HepG2 (cell line): ENCODE data around the gene TMEM253. TPM values are rescaled to one million over a fixed set of nuclear protein-coding genes. Genes with fewer than 3 reads are reported as not detected.

Source experiments
- AKAP8 ChIP-seq: sonication (generic); formaldehyde crosslinking; IDR thresholded peaks from 2 replicates; pipeline ENCODE4 v1.5.1; 2020; ENCODE audit warnings: mild to moderate bottlenecking, missing genetic modification reagents
- ATF3 ChIP-seq: sonication (generic); formaldehyde crosslinking; IDR thresholded peaks from 2 replicates; pipeline ENCODE4 v1.4.0; 2020; ENCODE audit warnings: missing genetic modification reagents
- E2F2 ChIP-seq: sonication (generic); formaldehyde crosslinking; IDR thresholded peaks from 2 replicates; pipeline ENCODE4 v1.4.0; 2020; ENCODE audit warnings: missing genetic modification reagents, borderline replicate concordance
- HNRNPUL1 ChIP-seq: fragments of 200-400 bp; formaldehyde crosslinking; IDR thresholded peaks from 2 replicates; pipeline ENCODE4 v1.6.1; 2017; ENCODE audit warnings: low read depth, mild to moderate bottlenecking, low read length, moderate library complexity
- HOXA7 ChIP-seq: sonication (generic); formaldehyde crosslinking; IDR thresholded peaks from 2 replicates; pipeline ENCODE4 v1.8.1; 2022; ENCODE audit warnings: mild to moderate bottlenecking, missing genetic modification reagents, moderate library complexity
- MIXL1 ChIP-seq: IDR thresholded peaks from 2 replicates; pipeline ENCODE4 v1.6.1; 2016
- NR2F1 ChIP-seq, 2 experiments: fragments of 450-650 bp in 1 of 2; formaldehyde crosslinking in 1 of 2; IDR thresholded peaks; 2 replicates each; pipeline versions ENCODE4 v1.5.0 to v1.6.1; 2016 to 2020; ENCODE audit warnings: mild to moderate bottlenecking in 1 of 2, missing compliant biosample characterization in 1 of 2, missing genetic modification reagents in 1 of 2, moderate library complexity in 1 of 2
- RBAK ChIP-seq: sonication (generic); formaldehyde crosslinking; IDR thresholded peaks from 2 replicates; pipeline ENCODE4 v1.5.1; 2020; ENCODE audit warnings: mild to moderate bottlenecking, missing genetic modification reagents
- REL ChIP-seq: sonication (generic); formaldehyde crosslinking; conservative IDR thresholded peaks from 2 replicates; pipeline ENCODE4 v1.8.0; 2022; ENCODE audit warnings: mild to moderate bottlenecking, missing genetic modification reagents, moderate library complexity
- SAFB2 ChIP-seq: sonication (generic); formaldehyde crosslinking; IDR thresholded peaks from 2 replicates; pipeline ENCODE4 v1.5.1; 2020; ENCODE audit warnings: missing genetic modification reagents, low read depth, mild to moderate bottlenecking, borderline replicate concordance
- SETDB1 ChIP-seq: sonication (generic); formaldehyde crosslinking; IDR thresholded peaks from 2 replicates; pipeline ENCODE4 v1.5.1; 2020; ENCODE audit warnings: missing genetic modification reagents, mild to moderate bottlenecking, borderline replicate concordance
- SIN3B ChIP-seq: fragments of 150-350 bp; IDR thresholded peaks from 2 replicates; pipeline ENCODE4 v1.6.1; 2014; ENCODE audit warnings: low read length
- TARDBP ChIP-seq: sonication (generic); formaldehyde crosslinking; IDR thresholded peaks from 2 replicates; pipeline ENCODE4 v1.8.0; 2022; ENCODE audit warnings: mild to moderate bottlenecking, missing genetic modification reagents
- YEATS4 ChIP-seq: sonication (generic); formaldehyde crosslinking; IDR thresholded peaks from 2 replicates; pipeline ENCODE4 v1.4.0; 2020; ENCODE audit warnings: missing genetic modification reagents, borderline replicate concordance
- ZKSCAN5 ChIP-seq: sonication (generic); formaldehyde crosslinking; IDR thresholded peaks from 2 replicates; pipeline ENCODE4 v1.5.1; 2020; ENCODE audit warnings: mild to moderate bottlenecking, missing genetic modification reagents
- ZNF101 ChIP-seq: sonication (generic); formaldehyde crosslinking; IDR thresholded peaks from 2 replicates; pipeline ENCODE4 v1.4.0; 2020; ENCODE audit warnings: mild to moderate bottlenecking, low read depth, missing genetic modification reagents, borderline replicate concordance
- ZNF225 ChIP-seq: sonication (generic); formaldehyde crosslinking; IDR thresholded peaks from 2 replicates; pipeline ENCODE4 v1.4.0; 2020; ENCODE audit warnings: mild to moderate bottlenecking, missing genetic modification reagents
- ZNF549 ChIP-seq: sonication (generic); formaldehyde crosslinking; IDR thresholded peaks from 2 replicates; pipeline ENCODE4 v1.5.0; 2020; ENCODE audit warnings: missing genetic modification reagents
- ZNF562 ChIP-seq: sonication (generic); formaldehyde crosslinking; IDR thresholded peaks from 2 replicates; pipeline ENCODE4 v1.8.0; 2022; ENCODE audit warnings: missing genetic modification reagents, borderline replicate concordance
- ZNF609 ChIP-seq: sonication (generic); formaldehyde crosslinking; IDR thresholded peaks from 2 replicates; pipeline ENCODE4 v1.4.0; 2020; ENCODE audit warnings: mild to moderate bottlenecking, missing genetic modification reagents, borderline replicate concordance
- ZNF772 ChIP-seq: sonication (generic); formaldehyde crosslinking; IDR thresholded peaks from 2 replicates; pipeline ENCODE4 v1.5.0; 2020; ENCODE audit warnings: mild to moderate bottlenecking, missing genetic modification reagents
- ZSCAN5A ChIP-seq: sonication (generic); formaldehyde crosslinking; IDR thresholded peaks from 2 replicates; pipeline ENCODE4 v1.8.0; 2022; ENCODE audit warnings: mild to moderate bottlenecking, missing genetic modification reagents, borderline replicate concordance
- polyA plus RNA-seq, 8 experiments: library from polyadenylated mRNA; depleted of rRNA in 3 of 8; stranded (reverse) in 7 of 8; unstranded in 1 of 8; fragments of >200 nt; fragmentation: Illumina TruSeq in 4 of 8; extraction: Trizol in 4 of 8; gene quantifications; 2 replicates each; pipeline versions ENCODE4 v1.2.1 to v1.2.3, GENCODE V29; 2011 to 2016; ENCODE audit warnings: low read depth in 4 of 8, missing spikeins in 1 of 8, mixed read lengths in 1 of 8; ENCODE audit not compliant: insufficient read depth in 1 of 8
- total RNA-seq, 5 experiments: library from RNA; depleted of rRNA; stranded (reverse); fragments of >200 nt; fragmentation: Illumina TruSeq; extraction: Trizol; gene quantifications; 2 replicates each; pipeline ENCODE4 v1.2.3, GENCODE V29; 2016; ENCODE audit warnings: low read depth in 1 of 5

The TMEM253 gene
- total and polyA plus RNA-seq, 2 of the 13 experiments (the other 11 are each of a cell fraction or from before 2014, with no cell fraction given), result 0.29 to 0.45 TPM

GRCh38 chr14:21091821-21092272, 9.0 kb upstream of the TMEM253 start (continued):
- no peak for TF ChIP-seq ZNF772 (CRISPR knock-in tag)
- no peak for TF ChIP-seq AKAP8 (CRISPR knock-in tag)
- TF ChIP-seq NR2F1 (CRISPR knock-in tag; IDR thresholded peaks at IDR 0.05), result no peak
- TF ChIP-seq MIXL1 (CRISPR knock-in tag), result no peak
- TF ChIP-seq REL (CRISPR knock-in tag), result peak; percentile 53; the same call in 1 of the 2 replicates
- no peak for TF ChIP-seq ZNF549 (CRISPR knock-in tag)
- no peak for TF ChIP-seq SIN3B
- no peak for TF ChIP-seq ZKSCAN5 (CRISPR knock-in tag)
- no peak for TF ChIP-seq ZNF225
- no peak for TF ChIP-seq SETDB1 (CRISPR knock-in tag)
- no peak for TF ChIP-seq TARDBP
- no peak for TF ChIP-seq RBAK (CRISPR knock-in tag)
- no peak for TF ChIP-seq ATF3 (CRISPR knock-in tag)
- no peak for TF ChIP-seq YEATS4
- no peak for TF ChIP-seq ZNF609 (CRISPR knock-in tag)
- no peak for TF ChIP-seq SAFB2 (CRISPR knock-in tag)
- TF ChIP-seq ZNF562 (CRISPR knock-in tag), result 0 out of 2 replicates have a peak, but pooled peaks have one; percentile 31
- no peak for TF ChIP-seq HNRNPUL1
- TF ChIP-seq ZSCAN5A, result 0 out of 2 replicates have a peak, but pooled peaks have one; percentile 3
- no peak for TF ChIP-seq E2F2
- TF ChIP-seq HOXA7 (CRISPR knock-in tag), result 0 out of 2 replicates have a peak, but pooled peaks have one; percentile 74
- no peak for TF ChIP-seq ZNF101 (CRISPR knock-in tag)
